ENCODE results near the gene ACOXL. TPM values are rescaled to one million over a fixed set of nuclear protein-coding genes. Genes with fewer than 3 reads are reported as not detected.

ACOXL gene
- total and polyA plus RNA-seq, 9 of the 15 experiments (the other 6 are each of a cell fraction or from before 2014, with no cell fraction given): 0.31 to 0.56 TPM; not detected in 7

- in situ Hi-C loops (cut with MboI) (no loop called here), intact Hi-C loops (cut with micrococcal nuclease) (no loop called here)
- no TSS peak for BruUV-seq (replicated peaks)
- no peak overlapping the region for H3K4me2 ChIP-seq (ENCODE audit: insufficient read depth, low read length)
- no peaks in the 10 kb centered on the region for H3K9me1 ChIP-seq (ENCODE audit: control insufficient read depth, insufficient read depth, low read length)
- DNase-seq (ENCODE audit: extremely low read depth in 1 of 4, low spot score in 3 of 4) (no peak), ATAC-seq (no peak), FAIRE-seq (no peak)
- WGBS (ENCODE audit: insufficient coverage, low coverage, missing lambda C conversion rate): 83% methylated on average over 3 of the region's 3 CpGs
- POLR2A ChIA-PET: no interaction called here
- H4K20me1 ChIP-seq (replicated peaks; ENCODE audit: control insufficient read depth, insufficient read depth, low read length): no peaks in the 10 kb centered on the region; the same call in 1 of the 2 replicates
- H2AFZ ChIP-seq (ENCODE audit: low read depth, low read length): no peak overlapping the region
- H3K9me3 ChIP-seq (replicated peaks; ENCODE audit: control insufficient read depth, insufficient read depth, low read depth, low read length): no peaks in the 10 kb centered on the region
- peaks cover 63% of the 10 kb centered on the region for H3K79me2 ChIP-seq (ENCODE audit: control insufficient read depth, insufficient read depth, low read length)
- TF ChIP-seq SP2 (IDR thresholded peaks at IDR 0.05; ENCODE audit: extremely low read depth, low read depth, low read length, poor library complexity, severe bottlenecking): no peak
- peaks cover 76% of the 10 kb centered on the region; the same call in 2 of the 3 replicates for H3K36me3 ChIP-seq (ENCODE audit: control insufficient read depth, insufficient read depth, low read length)
- no peak overlapping the region for H3K27ac ChIP-seq (ENCODE audit: extremely low read depth, low read depth, low read length)
- peaks cover 0 to 6% of the 10 kb centered on the region in 2 experiments; a peak in 2 of 5 replicates for H3K4me1 ChIP-seq (replicated peaks in 1 of 2; ENCODE audit: control insufficient read depth in 2 of 2, insufficient read depth in 2 of 2, low read length in 2 of 2)
- H3K4me3 ChIP-seq: no peak overlapping the region
- H3K27me3 ChIP-seq (ENCODE audit: control insufficient read depth in 2 of 2, insufficient read depth in 2 of 2, low read length in 2 of 2): no peaks in the 10 kb centered on the region
- CTCF ChIA-PET (ENCODE audit: low intra/inter-chr PET ratio): no interaction called here
- H3K9ac ChIP-seq (ENCODE audit: insufficient read depth in 1 of 2, low read depth in 2 of 2, low read length in 2 of 2): peak overlapping the region in 1 of 2 experiments; percentile 65; a peak in 1 of 4 replicates
These were observed 403.0 kb downstream of the ACOXL start for GRCh38 chr2:111135237-111135909.

- peak in 1 of 2 experiments; percentile 30; a peak in 2 of 4 replicates for TF ChIP-seq RAD21 (CRISPR knock-in tag; conservative IDR thresholded peaks at IDR 0.05 in 1 of 2, IDR thresholded peaks at IDR 0.05 in 1 of 2)
- no peak for TF ChIP-seq ZNF584 (CRISPR knock-in tag; IDR thresholded peaks at IDR 0.05; ENCODE audit: low read depth)
- no peak for TF ChIP-seq ZNF347 (CRISPR knock-in tag; IDR thresholded peaks at IDR 0.05; ENCODE audit: low read depth)
- TF ChIP-seq CTCF (IDR thresholded peaks at IDR 0.05 in 2 of 3, conservative IDR thresholded peaks at IDR 0.05 in 1 of 3; ENCODE audit: insufficient read depth in 2 of 3, low read depth in 1 of 3, low read length in 3 of 3): peak; percentile 13 to 26 (median 21); a peak in 1 of 6 replicates
- TF ChIP-seq MCM2 (IDR thresholded peaks at IDR 0.05; ENCODE audit: low read depth): no peak
- peaks cover 66% of the 10 kb centered on the region for H3K79me2 ChIP-seq (ENCODE audit: control insufficient read depth, insufficient read depth, low read length)
- DNase-seq (ENCODE audit: extremely low read depth in 1 of 4, low spot score in 3 of 4) (peak; percentile 13 to 26 (median 24)), ATAC-seq (peak; percentile 72), FAIRE-seq (no peak)
- WGBS (ENCODE audit: insufficient coverage, low coverage, missing lambda C conversion rate): 79% methylated on average over 9 of the region's 9 CpGs
- H3K9ac ChIP-seq (ENCODE audit: insufficient read depth in 1 of 2, low read depth in 2 of 2, low read length in 2 of 2): peak overlapping the region in 1 of 2 experiments; percentile 65; a peak in 1 of 4 replicates
- H3K4me1 ChIP-seq (replicated peaks in 1 of 2; ENCODE audit: control insufficient read depth in 2 of 2, insufficient read depth in 2 of 2, low read length in 2 of 2): peaks cover 0 to 6% of the 10 kb centered on the region in 2 experiments; a peak in 2 of 5 replicates
- H3K9me3 ChIP-seq (replicated peaks; ENCODE audit: control insufficient read depth, insufficient read depth, low read depth, low read length): no peaks in the 10 kb centered on the region
- BruUV-seq (replicated peaks): no TSS peak
- H3K9me1 ChIP-seq (ENCODE audit: control insufficient read depth, insufficient read depth, low read length): no peaks in the 10 kb centered on the region
- in situ Hi-C loops (cut with MboI): no loop called here
- intact Hi-C loops (cut with micrococcal nuclease): no loop called here
- POLR2A ChIA-PET: interaction anchor here (0.7 kb wide), 1 partner anchor 68 kb away, joined by 3 read pairs; no protein-coding TSS in a partner anchor
- no peak overlapping the region for H3K4me2 ChIP-seq (ENCODE audit: insufficient read depth, low read length)
- H3K27me3 ChIP-seq (ENCODE audit: control insufficient read depth in 2 of 2, insufficient read depth in 2 of 2, low read length in 2 of 2): no peaks in the 10 kb centered on the region
- peaks cover 77% of the 10 kb centered on the region; the same call in 2 of the 3 replicates for H3K36me3 ChIP-seq (ENCODE audit: control insufficient read depth, insufficient read depth, low read length)
- H3K27ac ChIP-seq (ENCODE audit: extremely low read depth, low read depth, low read length): no peak overlapping the region
- CTCF ChIA-PET (ENCODE audit: low intra/inter-chr PET ratio): no interaction called here
- no peak overlapping the region for H3K4me3 ChIP-seq
- H2AFZ ChIP-seq (ENCODE audit: low read depth, low read length): no peak overlapping the region
- no peaks in the 10 kb centered on the region; the same call in 1 of the 2 replicates for H4K20me1 ChIP-seq (replicated peaks; ENCODE audit: control insufficient read depth, insufficient read depth, low read length)
These were observed 403.5 kb downstream of the ACOXL start for GRCh38 chr2:111135910-111136297.

All from K562 (cell line).